ENCODE data around the gene CLDN22. TPM values are rescaled to one million over a fixed set of nuclear protein-coding genes. Genes with fewer than 3 reads are reported as not detected.

CLDN22 gene
- total RNA-seq, 2 experiments from 2014 or later, result not detected

GRCh38 chr4:183323295-183323694, 3.2 kb upstream of the CLDN22 start:
- TF ChIP-seq CTCF (IDR thresholded peaks at IDR 0.05), result no peak
- intact Hi-C loops (cut with micrococcal nuclease), result no loop called here
- no peaks in the 10 kb centered on the region for H3K9me3 Mint-ChIP-seq
- H3K4me3 Mint-ChIP-seq, result no peak overlapping the region
- ATAC-seq (no peak), DNase-seq (no peak)
- no peaks in the 10 kb centered on the region for H3K36me3 Mint-ChIP-seq (ENCODE audit: low read depth)
- CTCF ChIA-PET, result no interaction called here
- POLR2A ChIA-PET, result no interaction called here
- H3K27ac Mint-ChIP-seq, result no peak overlapping the region
- H3K4me1 Mint-ChIP-seq (ENCODE audit: low read depth), result peaks cover 9% of the 10 kb centered on the region
- no peaks in the 10 kb centered on the region for H3K27me3 Mint-ChIP-seq

GRCh38 chr4:183322326-183322725, 2.2 kb upstream of the CLDN22 start, which contains the start of gene CLDN24:
Gene CLDN24 (minus strand): TSS chr4:183322426. CDS start chr4:183322426, 0 bp downstream.
- no peak within 1 kb of the TSS for H3K27ac Mint-ChIP-seq
- ChIA-PET POLR2A (no interaction called here), CTCF (no interaction called here)
- peaks cover 9% of the 10 kb centered on the region for H3K4me1 Mint-ChIP-seq (ENCODE audit: low read depth)
- DNase-seq (no peak), ATAC-seq (no peak)
- H3K27me3 Mint-ChIP-seq, result no peaks in the 10 kb centered on the region
- no peaks in the 10 kb centered on the region for H3K9me3 Mint-ChIP-seq
- intact Hi-C loops (cut with micrococcal nuclease), result no loop called here
- no peaks in the 10 kb centered on the region for H3K36me3 Mint-ChIP-seq (ENCODE audit: low read depth)
- no peak within 1 kb of the TSS for H3K4me3 Mint-ChIP-seq
- TF ChIP-seq CTCF (IDR thresholded peaks at IDR 0.05), result no peak

- H3K9me3 Mint-ChIP-seq, result no peaks in the 10 kb centered on the region
- H3K27me3 Mint-ChIP-seq, result no peaks in the 10 kb centered on the region
- no peak for TF ChIP-seq CTCF (IDR thresholded peaks at IDR 0.05)
- ATAC-seq (no peak), DNase-seq (no peak)
- ChIA-PET POLR2A (no interaction called here), CTCF (no interaction called here)
- H3K36me3 Mint-ChIP-seq (ENCODE audit: low read depth), result no peaks in the 10 kb centered on the region
- peaks cover 9% of the 10 kb centered on the region for H3K4me1 Mint-ChIP-seq (ENCODE audit: low read depth)
- intact Hi-C loops (cut with micrococcal nuclease), result no loop called here
- no peak overlapping the region for H3K4me3 Mint-ChIP-seq
- H3K27ac Mint-ChIP-seq, result no peak overlapping the region
Measured at GRCh38 chr4:183321516-183321915, 1.4 kb upstream of the CLDN22 start.

- Mint-ChIP-seq H3K4me1 (ENCODE audit: low read depth) (peaks cover 9% of the 10 kb centered on the region), H3K9me3 (no peaks in the 10 kb centered on the region), H3K36me3 (ENCODE audit: low read depth) (no peaks in the 10 kb centered on the region), H3K4me3 (no peak overlapping the region), H3K27ac (no peak overlapping the region), H3K27me3 (peaks cover 2% of the 10 kb centered on the region)
- DNase-seq, result no peak
- no peak for TF ChIP-seq CTCF (IDR thresholded peaks at IDR 0.05)
- ChIA-PET POLR2A (no interaction called here), CTCF (no interaction called here)
- intact Hi-C loops (cut with micrococcal nuclease), result no loop called here
- ATAC-seq, result peak; percentile 37
Measured at GRCh38 chr4:183321079-183321478, 1.0 kb upstream of the CLDN22 start.

- peak; percentile 24 for ATAC-seq
- Mint-ChIP-seq H3K4me1 (ENCODE audit: low read depth) (peaks cover 9% of the 10 kb centered on the region), H3K9me3 (no peaks in the 10 kb centered on the region), H3K36me3 (ENCODE audit: low read depth) (no peaks in the 10 kb centered on the region), H3K4me3 (no peak overlapping the region), H3K27ac (no peak overlapping the region), H3K27me3 (peaks cover 2% of the 10 kb centered on the region)
- no peak for DNase-seq
- intact Hi-C loops (cut with micrococcal nuclease), result no loop called here
- ChIA-PET POLR2A (no interaction called here), CTCF (interaction anchor here (1.3 to 2.9 kb wide), 3 partner anchors 10 to 89 kb away, joined by 3 to 9 read pairs (median 5); no protein-coding TSS in a partner anchor)
- TF ChIP-seq CTCF (IDR thresholded peaks at IDR 0.05), result no peak
Measured at GRCh38 chr4:183318656-183319055, 1.4 kb downstream of the CLDN22 start.
